A549 (cell line): ENCODE data around the gene ARF1. TPM values are rescaled to one million over a fixed set of nuclear protein-coding genes. Genes with fewer than 3 reads are reported as not detected.

Source experiments
- ATAC-seq, 2 experiments: fragments of 200-7000 bp in 1 of 2; fragments of >200 bp in 1 of 2; cut with Nextera tagmentation in 1 of 2; cut with Tn5 transposase in 1 of 2; 3 replicates each; pipeline versions ENCODE4 v1.8.0 to v1.9.1; 2018 to 2020; ENCODE audit warnings: mild to moderate bottlenecking in 1 of 2, moderate library complexity in 1 of 2
- CTCF ChIA-PET: fragments of 300-600 bp; sonication (Branson Sonifier 250); formaldehyde crosslinking; extraction: SDS; loops from one replicate; lab custom pipeline; 2021; ENCODE audit warnings: antibody characterized with exemption, inconsistent platforms; lab: Yijun Ruan, JAX
- POLR2A ChIA-PET: fragments of 350-600 bp; formaldehyde crosslinking; extraction: SDS; loops from one replicate; lab custom pipeline; 2021; ENCODE audit warnings: antibody characterized with exemption, inconsistent platforms; lab: Yijun Ruan, JAX
- DNase-seq, 2 experiments: peaks; one replicate each; pipeline versions ENCODE4 v3.0.0 to v3.0.0-alpha.2; 2011 to 2016; ENCODE audit warnings: low read depth in 1 of 2, low spot score in 1 of 2
- FAIRE-seq: peaks from 2 replicates; lab custom pipeline; 2011; peaks lifted over from hg19 to GRCh38; lab: Jason Lieb, UNC
- H3K27ac ChIP-seq, 2 experiments: fragments of >200 bp; sonication (Bioruptor Twin); formaldehyde crosslinking; 3 replicates each; pipeline ENCODE4 v1.5.1; 2016 to 2017
- H3K4me1 ChIP-seq: fragments of >200 bp; sonication (Bioruptor Twin); formaldehyde crosslinking; 3 replicates; pipeline ENCODE4 v1.6.1; 2016
- H3K4me2 ChIP-seq: fragments of >200 bp; sonication (Bioruptor Twin); formaldehyde crosslinking; 3 replicates; pipeline ENCODE4 v1.6.1; 2016
- H3K4me3 ChIP-seq: fragments of >200 bp; sonication (Bioruptor Twin); formaldehyde crosslinking; 3 replicates; pipeline ENCODE4 v1.5.1; 2016
- H3K9me3 ChIP-seq: fragments of >200 bp; sonication (Bioruptor Twin); formaldehyde crosslinking; 3 replicates; pipeline ENCODE4 v1.6.1; 2016
- FOSL2 ChIP-seq, 2 experiments: fragments of 450-650 bp in 1 of 2; fragments of >200 bp in 1 of 2; sonication (Bioruptor Twin) in 1 of 2; formaldehyde crosslinking; IDR thresholded peaks; 2 replicates each; pipeline versions ENCODE4 v1.5.0 to v1.6.1; 2016 to 2020; ENCODE audit warnings: mild to moderate bottlenecking in 1 of 2, moderate library complexity in 1 of 2
- FOXS1 ChIP-seq: fragments of 250-450 bp; sonication (Bioruptor Pico); IDR thresholded peaks from 2 replicates; pipeline ENCODE4 v1.5.0; 2020; ENCODE audit warnings: mild to moderate bottlenecking, moderate library complexity
- HOXB13 ChIP-seq: fragments of 250-450 bp; sonication (Bioruptor Pico); IDR thresholded peaks from 2 replicates; pipeline ENCODE4 v1.5.0; 2020; ENCODE audit warnings: low read depth, mild to moderate bottlenecking, moderate library complexity
- KDM1A ChIP-seq: fragments of 200-600 bp; sonication (generic); IDR thresholded peaks from 2 replicates; pipeline ENCODE4 v1.6.1; 2016; ENCODE audit warnings: low read depth, mild to moderate bottlenecking
- MAFK ChIP-seq: fragments of 450-650 bp; IDR thresholded peaks from 2 replicates; pipeline ENCODE4 v1.6.1; 2014; ENCODE audit not compliant: partially characterized antibody
- NR3C1 ChIP-seq: fragments of >200 bp; sonication (Bioruptor Twin); formaldehyde crosslinking; IDR thresholded peaks from 3 replicates; pipeline ENCODE4 v1.6.1; 2017
- RNF2 ChIP-seq: fragments of 200-600 bp; sonication (generic); IDR thresholded peaks from 2 replicates; pipeline ENCODE4 v1.6.1; 2016; ENCODE audit warnings: low read depth, mild to moderate bottlenecking, antibody characterized with exemption, moderate library complexity, borderline replicate concordance
- TFCP2L1 ChIP-seq: fragments of 250-450 bp; sonication (Bioruptor Pico); IDR thresholded peaks from 2 replicates; pipeline ENCODE4 v1.5.0; 2021; ENCODE audit warnings: mild to moderate bottlenecking
- ZC3H11A ChIP-seq: fragments of 450-650 bp; IDR thresholded peaks from 2 replicates; pipeline ENCODE4 v1.6.1; 2014; ENCODE audit warnings: antibody characterized with exemption, mild to moderate bottlenecking
- WGBS: methylation state at CpG from one replicate; pipeline ENCODE4 v1.1.6; 2017; ENCODE audit errors: missing lambda C conversion rate; 5-methylcytosine and 5-hydroxymethylcytosine counted together
- polyA plus RNA-seq, 4 experiments: library from polyadenylated mRNA; depleted of rRNA in 3 of 4; stranded (reverse); fragments of >200 nt; fragmentation: RNase III in 1 of 4; extraction: RNeasy Plus Mini Kit Qiagen cat#74134 plus additional on column Dnase treatment in 1 of 4; gene quantifications; 2 replicates in 3 of 4; 3 replicates in 1 of 4; pipeline ENCODE4 v1.2.3, GENCODE V29; 2011 to 2017
- TF ChIP-seq, protein P1 (sequence below): IDR thresholded peaks from 2 replicates; pipeline ENCODE4 v1.6.1; 2012
- TF ChIP-seq, protein P2 (sequence below): fragments of >200 bp; sonication (Bioruptor Twin); formaldehyde crosslinking; IDR thresholded peaks from 3 replicates; pipeline ENCODE4 v1.5.1; 2016
- TF ChIP-seq, protein P3 (sequence below): fragments of 150-350 bp; IDR thresholded peaks from 2 replicates; pipeline ENCODE4 v1.6.1; 2014; ENCODE audit warnings: low read depth, mild to moderate bottlenecking, low read length
- TF ChIP-seq, protein P4 (sequence below): fragments of 250-450 bp; sonication (Bioruptor Pico); IDR thresholded peaks from 2 replicates; pipeline ENCODE4 v1.5.0; 2021; ENCODE audit warnings: mild to moderate bottlenecking, moderate library complexity, borderline replicate concordance

The ARF1 gene
- polyA plus RNA-seq, 2 of the 4 experiments (the other 2 are of a cell fraction) = 297 to 376 TPM

DNA sequence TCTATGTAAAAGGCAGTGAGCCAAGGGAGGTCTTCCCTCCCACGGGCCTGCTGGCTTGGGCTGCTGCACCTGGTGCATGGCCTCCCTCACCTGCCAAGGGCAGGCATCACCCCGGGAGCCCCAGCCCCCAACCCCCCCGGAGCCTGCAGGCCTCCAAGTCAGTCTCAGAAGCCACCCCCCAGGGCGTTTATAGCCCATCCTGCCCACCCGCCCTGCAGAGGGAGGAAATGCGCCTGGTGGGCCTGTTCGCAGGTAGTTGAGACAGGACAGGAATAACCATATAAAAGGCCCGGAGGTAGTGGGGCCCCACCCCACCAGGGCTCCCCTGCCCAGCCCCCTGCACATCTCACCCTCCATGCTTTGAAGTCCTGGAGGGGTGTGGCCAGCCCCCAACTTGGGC lies 18.2 kb upstream of the ARF1 start (continued):
- TF ChIP-seq, protein P1, sequence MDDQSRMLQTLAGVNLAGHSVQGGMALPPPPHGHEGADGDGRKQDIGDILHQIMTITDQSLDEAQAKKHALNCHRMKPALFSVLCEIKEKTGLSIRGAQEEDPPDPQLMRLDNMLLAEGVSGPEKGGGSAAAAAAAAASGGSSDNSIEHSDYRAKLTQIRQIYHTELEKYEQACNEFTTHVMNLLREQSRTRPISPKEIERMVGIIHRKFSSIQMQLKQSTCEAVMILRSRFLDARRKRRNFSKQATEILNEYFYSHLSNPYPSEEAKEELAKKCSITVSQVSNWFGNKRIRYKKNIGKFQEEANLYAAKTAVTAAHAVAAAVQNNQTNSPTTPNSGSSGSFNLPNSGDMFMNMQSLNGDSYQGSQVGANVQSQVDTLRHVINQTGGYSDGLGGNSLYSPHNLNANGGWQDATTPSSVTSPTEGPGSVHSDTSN = no peak
- TF ChIP-seq, protein P2, sequence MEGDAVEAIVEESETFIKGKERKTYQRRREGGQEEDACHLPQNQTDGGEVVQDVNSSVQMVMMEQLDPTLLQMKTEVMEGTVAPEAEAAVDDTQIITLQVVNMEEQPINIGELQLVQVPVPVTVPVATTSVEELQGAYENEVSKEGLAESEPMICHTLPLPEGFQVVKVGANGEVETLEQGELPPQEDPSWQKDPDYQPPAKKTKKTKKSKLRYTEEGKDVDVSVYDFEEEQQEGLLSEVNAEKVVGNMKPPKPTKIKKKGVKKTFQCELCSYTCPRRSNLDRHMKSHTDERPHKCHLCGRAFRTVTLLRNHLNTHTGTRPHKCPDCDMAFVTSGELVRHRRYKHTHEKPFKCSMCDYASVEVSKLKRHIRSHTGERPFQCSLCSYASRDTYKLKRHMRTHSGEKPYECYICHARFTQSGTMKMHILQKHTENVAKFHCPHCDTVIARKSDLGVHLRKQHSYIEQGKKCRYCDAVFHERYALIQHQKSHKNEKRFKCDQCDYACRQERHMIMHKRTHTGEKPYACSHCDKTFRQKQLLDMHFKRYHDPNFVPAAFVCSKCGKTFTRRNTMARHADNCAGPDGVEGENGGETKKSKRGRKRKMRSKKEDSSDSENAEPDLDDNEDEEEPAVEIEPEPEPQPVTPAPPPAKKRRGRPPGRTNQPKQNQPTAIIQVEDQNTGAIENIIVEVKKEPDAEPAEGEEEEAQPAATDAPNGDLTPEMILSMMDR = no peak
- TF ChIP-seq TFCP2L1 (CRISPR knock-in tag) = no peak
- TF ChIP-seq FOXS1 (CRISPR knock-in tag) = no peak
- no peak for TF ChIP-seq ZC3H11A
- TF ChIP-seq NR3C1 = no peak
- no peak for TF ChIP-seq MAFK
- TF ChIP-seq HOXB13 (CRISPR knock-in tag) = no peak
- no peak for TF ChIP-seq KDM1A
- TF ChIP-seq, protein P3, sequence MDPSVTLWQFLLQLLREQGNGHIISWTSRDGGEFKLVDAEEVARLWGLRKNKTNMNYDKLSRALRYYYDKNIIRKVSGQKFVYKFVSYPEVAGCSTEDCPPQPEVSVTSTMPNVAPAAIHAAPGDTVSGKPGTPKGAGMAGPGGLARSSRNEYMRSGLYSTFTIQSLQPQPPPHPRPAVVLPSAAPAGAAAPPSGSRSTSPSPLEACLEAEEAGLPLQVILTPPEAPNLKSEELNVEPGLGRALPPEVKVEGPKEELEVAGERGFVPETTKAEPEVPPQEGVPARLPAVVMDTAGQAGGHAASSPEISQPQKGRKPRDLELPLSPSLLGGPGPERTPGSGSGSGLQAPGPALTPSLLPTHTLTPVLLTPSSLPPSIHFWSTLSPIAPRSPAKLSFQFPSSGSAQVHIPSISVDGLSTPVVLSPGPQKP = no peak

DNA sequence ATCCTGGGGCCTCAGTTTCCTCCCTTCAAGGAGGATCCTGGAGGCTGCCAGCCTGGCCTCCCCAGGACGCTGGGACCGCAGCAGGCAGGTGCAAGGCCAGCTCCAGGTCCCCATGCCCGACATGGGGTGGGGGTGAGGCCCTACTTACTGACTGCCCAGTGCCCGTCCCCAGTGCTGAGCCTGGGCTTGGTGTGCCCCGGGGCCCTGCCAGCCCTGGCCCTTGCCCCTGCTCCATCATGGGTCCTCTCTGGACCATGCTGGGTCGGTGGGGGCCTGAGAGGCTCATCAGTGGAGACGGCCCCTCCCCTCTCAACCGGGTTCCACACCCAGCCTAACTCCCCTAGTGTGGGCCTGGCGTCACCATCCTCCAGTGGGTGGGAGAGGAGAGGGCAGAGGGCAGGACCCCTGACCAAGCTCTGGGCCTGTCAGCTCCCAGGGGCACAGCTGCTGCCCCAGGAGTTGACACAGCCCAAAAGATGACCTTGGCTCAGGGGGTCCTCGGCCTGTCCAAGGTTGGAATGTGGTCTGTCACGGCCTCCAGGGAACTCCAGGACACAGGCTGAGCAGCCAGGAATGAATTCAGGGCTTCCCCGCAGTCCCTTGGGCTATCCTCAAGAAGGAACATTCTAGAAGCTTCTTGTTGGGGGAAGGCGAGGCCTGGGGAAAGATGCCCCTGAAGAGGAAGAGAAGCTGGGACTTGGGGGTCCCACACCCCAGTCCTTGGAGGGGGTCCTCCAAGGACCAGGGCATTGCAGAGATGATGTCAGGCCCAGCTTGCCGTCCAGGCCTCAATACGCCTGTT lies 17.6 kb upstream of the ARF1 start:
- WGBS = 63% methylated on average over 8 of the region's 15 CpGs
- no peaks in the 10 kb centered on the region for H3K9me3 ChIP-seq
- POLR2A ChIA-PET = no interaction called here
- H3K4me1 ChIP-seq = peaks cover 7% of the 10 kb centered on the region; the same call in 1 of the 3 replicates
- ATAC-seq (no peak), FAIRE-seq (no peak), DNase-seq (no peak)
- CTCF ChIA-PET = no interaction called here
- H3K27ac ChIP-seq = no peak overlapping the region
- no peak overlapping the region for H3K4me2 ChIP-seq
- TF ChIP-seq KDM1A (no peak), FOSL2 (IDR thresholded peaks at IDR 0.05) (no peak), FOSL2 (CRISPR knock-in tag; IDR thresholded peaks at IDR 0.05) (no peak), RNF2 (no peak), ZC3H11A (no peak)
- TF ChIP-seq, protein P4, sequence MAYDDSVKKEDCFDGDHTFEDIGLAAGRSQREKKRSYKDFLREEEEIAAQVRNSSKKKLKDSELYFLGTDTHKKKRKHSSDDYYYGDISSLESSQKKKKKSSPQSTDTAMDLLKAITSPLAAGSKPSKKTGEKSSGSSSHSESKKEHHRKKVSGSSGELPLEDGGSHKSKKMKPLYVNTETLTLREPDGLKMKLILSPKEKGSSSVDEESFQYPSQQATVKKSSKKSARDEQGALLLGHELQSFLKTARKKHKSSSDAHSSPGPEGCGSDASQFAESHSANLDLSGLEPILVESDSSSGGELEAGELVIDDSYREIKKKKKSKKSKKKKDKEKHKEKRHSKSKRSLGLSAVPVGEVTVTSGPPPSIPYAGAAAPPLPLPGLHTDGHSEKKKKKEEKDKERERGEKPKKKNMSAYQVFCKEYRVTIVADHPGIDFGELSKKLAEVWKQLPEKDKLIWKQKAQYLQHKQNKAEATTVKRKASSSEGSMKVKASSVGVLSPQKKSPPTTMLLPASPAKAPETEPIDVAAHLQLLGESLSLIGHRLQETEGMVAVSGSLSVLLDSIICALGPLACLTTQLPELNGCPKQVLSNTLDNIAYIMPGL (CRISPR knock-in tag) = no peak
- TF ChIP-seq, protein P2 = no peak
- H3K4me3 ChIP-seq = no peak overlapping the region
